SU-DHL-6 (cell line): ENCODE measurements around the gene YTHDF1.

ENCODE experiments used
- H2AFZ ChIP-seq: fragments of 200-600 bp; sonication (generic); 2 replicates; pipeline ENCODE4 v1.6.1; 2014; ENCODE audit warnings: low read depth, mild to moderate bottlenecking, moderate library complexity, mixed read lengths, antibody characterized with exemption, low read length; ENCODE audit not compliant: severe bottlenecking
- H3F3A ChIP-seq: fragments of 200-600 bp; shearing (Covaris generic); 2 replicates; pipeline ENCODE4 v1.6.0; 2016; ENCODE audit warnings: antibody characterized with exemption, mild to moderate bottlenecking; ENCODE audit not compliant: insufficient read depth
- H3K27ac ChIP-seq: fragments of 200-600 bp; sonication (generic); 2 replicates; pipeline ENCODE4 v1.5.1; 2016; ENCODE audit warnings: low read depth, mild to moderate bottlenecking, low read length, moderate library complexity, mixed read lengths
- H3K27me3 ChIP-seq: fragments of 200-600 bp; sonication (generic), shearing (Covaris generic); 2 replicates; pipeline ENCODE4 v1.6.0; 2014; ENCODE audit warnings: mild to moderate bottlenecking, low read length
- H3K36me3 ChIP-seq: fragments of 200-600 bp; sonication (generic); 2 replicates; pipeline ENCODE4 v1.6.1; 2014; ENCODE audit warnings: mild to moderate bottlenecking, low read length, mixed read lengths
- H3K4me2 ChIP-seq: fragments of 300-600, 200-600 bp; shearing (Covaris generic), sonication (generic); 2 replicates; pipeline ENCODE4 v1.6.0; 2014; ENCODE audit warnings: low read length, low read depth, mild to moderate bottlenecking; ENCODE audit not compliant: poor library complexity, severe bottlenecking
- H3K4me3 ChIP-seq: fragments of 200-600 bp; sonication (generic); 2 replicates; pipeline ENCODE4 v1.5.1; 2014; ENCODE audit warnings: antibody characterized with exemption, low read length, mild to moderate bottlenecking, mixed read lengths; ENCODE audit not compliant: insufficient read depth, poor library complexity, severe bottlenecking
- H3K79me2 ChIP-seq: fragments of 200-600 bp; sonication (generic); 2 replicates; pipeline ENCODE4 v1.6.1; 2014; ENCODE audit warnings: mild to moderate bottlenecking, low read length, moderate library complexity; ENCODE audit not compliant: insufficient read depth
- H3K9ac ChIP-seq: fragments of 200-600 bp; sonication (generic); 2 replicates; pipeline ENCODE4 v1.7.0; 2014; ENCODE audit warnings: mild to moderate bottlenecking, low read length
- H3K9me2 ChIP-seq: fragments of 200-600 bp; sonication (generic); replicated peaks from 2 replicates; pipeline ENCODE4 v1.6.1; 2014; ENCODE audit warnings: low read length; ENCODE audit not compliant: insufficient read depth
- H3K9me3 ChIP-seq: fragments of 200-600 bp; sonication (generic); 2 replicates; pipeline ENCODE4 v1.6.1; 2014; ENCODE audit warnings: low read length, mixed read lengths; ENCODE audit not compliant: insufficient read depth
- H4K20me1 ChIP-seq: fragments of 200-600 bp; sonication (generic); 2 replicates; pipeline ENCODE4 v1.6.1; 2014; ENCODE audit warnings: low read depth, mild to moderate bottlenecking, antibody characterized with exemption, low read length, moderate library complexity, mixed read lengths
- EZH2phosphoT487 ChIP-seq: fragments of 200-600 bp; sonication (generic), shearing (Covaris generic); conservative IDR thresholded peaks from 2 replicates; pipeline ENCODE4 v1.6.1; 2018; ENCODE audit warnings: mild to moderate bottlenecking, antibody characterized with exemption, low read length, moderate library complexity, mixed read lengths
- TF ChIP-seq, protein P1 (sequence below): fragments of 200-600 bp; sonication (generic); IDR thresholded peaks from one replicate; pipeline ENCODE4 v1.5.1; 2017; ENCODE audit warnings: antibody characterized with exemption, mild to moderate bottlenecking, low read length, moderate library complexity; ENCODE audit not compliant: insufficient read depth, poor library complexity, severe bottlenecking

The YTHDF1 gene

DNA sequence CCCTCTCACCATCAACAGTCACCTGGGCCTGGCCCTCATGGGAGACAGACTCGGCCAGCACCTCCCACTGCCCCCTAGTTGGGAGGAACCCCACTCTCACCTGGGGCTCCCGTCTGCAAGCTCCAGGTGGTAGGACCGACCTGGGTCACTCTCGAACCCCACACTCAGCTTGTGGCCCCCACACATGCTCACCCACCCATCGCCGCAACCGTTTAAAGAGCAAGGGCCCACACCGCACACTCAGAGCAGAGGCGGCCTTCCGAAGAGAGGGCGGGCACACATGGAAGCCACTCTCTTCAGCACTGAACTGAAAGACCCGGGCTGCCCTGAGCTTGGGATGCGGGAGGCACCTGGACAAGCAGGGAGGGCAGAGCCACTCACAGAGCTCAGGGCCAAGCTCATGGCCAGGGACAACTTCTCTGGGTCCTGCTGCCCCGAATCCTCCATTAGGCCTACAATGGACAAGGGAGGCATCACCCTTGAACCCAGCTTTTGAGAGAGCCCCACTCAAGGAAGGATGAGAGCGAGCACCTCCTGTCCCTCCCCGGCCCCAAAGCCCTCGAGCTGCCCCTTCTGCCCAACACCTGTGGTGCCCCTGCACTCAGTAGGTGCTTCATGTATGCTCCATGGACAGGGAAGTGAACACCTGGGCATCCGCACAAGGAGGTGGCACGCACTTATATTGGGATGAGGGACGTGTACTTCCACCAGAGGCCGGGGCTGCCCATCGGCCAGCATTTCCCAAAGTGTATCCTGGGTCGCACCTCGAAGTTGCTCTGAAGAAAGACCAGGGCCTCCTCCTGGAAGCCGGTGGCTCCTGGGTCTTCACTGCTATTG is 50.4 kb downstream of the YTHDF1 start:
- no peaks in the 10 kb centered on the region for H3K79me2 ChIP-seq
- no peaks in the 10 kb centered on the region for H3K9me2 ChIP-seq
- TF ChIP-seq, protein P1, sequence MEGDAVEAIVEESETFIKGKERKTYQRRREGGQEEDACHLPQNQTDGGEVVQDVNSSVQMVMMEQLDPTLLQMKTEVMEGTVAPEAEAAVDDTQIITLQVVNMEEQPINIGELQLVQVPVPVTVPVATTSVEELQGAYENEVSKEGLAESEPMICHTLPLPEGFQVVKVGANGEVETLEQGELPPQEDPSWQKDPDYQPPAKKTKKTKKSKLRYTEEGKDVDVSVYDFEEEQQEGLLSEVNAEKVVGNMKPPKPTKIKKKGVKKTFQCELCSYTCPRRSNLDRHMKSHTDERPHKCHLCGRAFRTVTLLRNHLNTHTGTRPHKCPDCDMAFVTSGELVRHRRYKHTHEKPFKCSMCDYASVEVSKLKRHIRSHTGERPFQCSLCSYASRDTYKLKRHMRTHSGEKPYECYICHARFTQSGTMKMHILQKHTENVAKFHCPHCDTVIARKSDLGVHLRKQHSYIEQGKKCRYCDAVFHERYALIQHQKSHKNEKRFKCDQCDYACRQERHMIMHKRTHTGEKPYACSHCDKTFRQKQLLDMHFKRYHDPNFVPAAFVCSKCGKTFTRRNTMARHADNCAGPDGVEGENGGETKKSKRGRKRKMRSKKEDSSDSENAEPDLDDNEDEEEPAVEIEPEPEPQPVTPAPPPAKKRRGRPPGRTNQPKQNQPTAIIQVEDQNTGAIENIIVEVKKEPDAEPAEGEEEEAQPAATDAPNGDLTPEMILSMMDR = no peak
- TF ChIP-seq EZH2phosphoT487 = no peak
- no peaks in the 10 kb centered on the region for H4K20me1 ChIP-seq
- H3F3A ChIP-seq = no peaks in the 10 kb centered on the region
- no peak overlapping the region for H3K4me3 ChIP-seq
- H3K9me3 ChIP-seq = no peaks in the 10 kb centered on the region
- no peak overlapping the region for H3K9ac ChIP-seq
- H3K27ac ChIP-seq = no peak overlapping the region
- H3K27me3 ChIP-seq = no peaks in the 10 kb centered on the region
- no peak overlapping the region for H3K4me2 ChIP-seq
- H3K36me3 ChIP-seq = no peaks in the 10 kb centered on the region
- H2AFZ ChIP-seq = no peak overlapping the region

DNA sequence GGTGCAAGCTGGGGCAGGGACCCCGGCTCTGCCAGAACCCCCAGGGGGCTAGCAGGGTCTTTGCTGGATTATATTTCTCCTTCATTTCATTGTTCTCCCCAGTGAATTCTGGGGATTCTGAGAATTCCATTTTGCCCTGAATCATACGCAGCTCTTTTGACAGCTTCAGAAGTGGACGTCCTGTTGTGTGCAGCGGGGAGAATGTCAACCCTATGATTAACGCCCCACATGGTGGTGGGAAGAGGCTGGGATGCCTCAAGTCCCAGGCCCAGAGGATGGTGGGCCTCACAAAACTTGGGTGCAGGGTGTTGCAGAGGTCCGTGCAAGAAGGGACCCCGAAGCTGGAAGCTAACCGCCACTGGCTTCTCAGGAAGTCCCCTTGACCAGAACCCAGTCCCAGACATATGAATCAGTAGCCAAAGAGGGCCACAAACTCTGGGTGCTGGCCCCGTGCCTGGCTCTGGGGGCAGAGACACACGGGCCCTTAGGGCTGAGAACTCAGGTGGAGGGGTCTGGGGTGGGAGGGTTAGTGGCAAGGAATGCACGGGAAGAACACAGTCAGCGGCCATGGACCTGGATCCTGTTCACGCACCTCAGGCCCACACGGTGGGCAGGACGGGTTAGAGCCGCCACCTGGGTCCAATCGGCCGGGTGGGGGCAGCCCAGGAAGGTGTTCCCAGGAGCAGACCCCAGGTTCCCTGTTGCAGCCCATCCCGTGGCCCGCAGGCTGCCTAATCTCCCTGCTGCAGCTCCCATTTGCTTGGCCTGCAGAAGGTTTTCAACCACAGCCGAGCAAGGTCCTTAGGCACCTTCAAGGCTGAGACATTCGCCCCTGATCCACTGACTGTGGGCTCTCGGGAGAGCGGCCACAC is 51.2 kb downstream of the YTHDF1 start:
- Histone ChIP-seq H2AFZ (no peak overlapping the region), H3K27me3 (no peaks in the 10 kb centered on the region), H3F3A (no peaks in the 10 kb centered on the region), H3K9ac (no peak overlapping the region), H3K36me3 (no peaks in the 10 kb centered on the region), H3K4me2 (no peak overlapping the region), H3K27ac (no peak overlapping the region), H3K9me3 (no peaks in the 10 kb centered on the region), H4K20me1 (no peaks in the 10 kb centered on the region), H3K4me3 (no peak overlapping the region), H3K79me2 (no peaks in the 10 kb centered on the region), H3K9me2 (no peaks in the 10 kb centered on the region)
- TF ChIP-seq EZH2phosphoT487 = no peak
- TF ChIP-seq, protein P1 = no peak

DNA sequence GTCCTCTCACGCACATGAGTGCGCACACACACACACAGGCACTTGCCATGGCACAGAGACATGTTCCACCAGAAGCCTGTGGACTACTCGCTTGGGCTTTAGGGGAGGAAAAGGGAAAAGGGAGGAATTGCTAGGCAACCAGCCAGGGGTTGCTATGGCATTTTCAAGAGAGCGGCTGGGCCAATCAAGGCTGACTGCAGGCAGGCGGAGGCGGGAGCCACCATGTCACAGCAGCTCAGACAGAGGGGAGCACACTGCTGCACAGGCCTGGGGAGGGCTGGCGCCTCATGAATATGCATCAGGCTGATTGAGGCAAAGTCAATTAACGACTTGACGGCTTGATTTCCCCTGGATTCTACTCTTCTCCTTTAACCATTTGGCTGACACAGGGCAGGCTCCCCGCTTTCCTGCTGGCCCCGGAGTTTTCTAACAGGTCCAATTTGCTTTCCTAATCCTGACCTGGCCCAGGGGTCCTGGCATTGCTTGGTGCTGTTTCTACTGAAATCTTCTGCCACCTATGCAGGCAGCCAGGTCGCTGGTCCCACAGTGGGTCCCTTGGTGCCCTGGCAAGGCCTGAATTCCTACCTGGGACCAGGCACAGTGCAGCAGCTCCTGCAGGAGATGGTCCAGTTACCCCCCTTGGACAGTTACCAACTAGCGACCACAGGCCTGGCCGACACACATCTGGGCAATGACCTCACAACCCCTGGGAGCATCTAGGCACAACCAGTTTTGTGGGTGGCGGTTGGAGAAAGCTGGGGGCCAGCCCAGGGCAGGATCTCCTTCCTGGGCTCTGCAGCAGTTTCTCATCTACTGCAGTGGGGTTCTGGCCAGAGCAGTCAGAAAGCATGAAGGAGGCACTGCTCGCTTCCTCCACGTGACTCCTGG is 52.1 kb downstream of the YTHDF1 start:
- TF ChIP-seq, protein P1 = no peak
- no peak for TF ChIP-seq EZH2phosphoT487
- H4K20me1 ChIP-seq = no peaks in the 10 kb centered on the region
- no peaks in the 10 kb centered on the region for H3K9me2 ChIP-seq
- H3K9me3 ChIP-seq = no peaks in the 10 kb centered on the region
- H3K4me3 ChIP-seq = no peak overlapping the region
- no peak overlapping the region for H3K9ac ChIP-seq
- H3K4me2 ChIP-seq = no peak overlapping the region
- H3K27ac ChIP-seq = no peak overlapping the region
- H3F3A ChIP-seq = no peaks in the 10 kb centered on the region
- no peaks in the 10 kb centered on the region for H3K36me3 ChIP-seq
- H2AFZ ChIP-seq = no peak overlapping the region
- H3K27me3 ChIP-seq = no peaks in the 10 kb centered on the region
- no peaks in the 10 kb centered on the region for H3K79me2 ChIP-seq
